ENCODE measurements around the gene FRG1.
"Not testable (repeated sequence)": the region's sequence is repeated elsewhere in the genome, so short reads cannot be mapped to it uniquely, and the experiment has no call there.

Gene FRG1

DNA sequence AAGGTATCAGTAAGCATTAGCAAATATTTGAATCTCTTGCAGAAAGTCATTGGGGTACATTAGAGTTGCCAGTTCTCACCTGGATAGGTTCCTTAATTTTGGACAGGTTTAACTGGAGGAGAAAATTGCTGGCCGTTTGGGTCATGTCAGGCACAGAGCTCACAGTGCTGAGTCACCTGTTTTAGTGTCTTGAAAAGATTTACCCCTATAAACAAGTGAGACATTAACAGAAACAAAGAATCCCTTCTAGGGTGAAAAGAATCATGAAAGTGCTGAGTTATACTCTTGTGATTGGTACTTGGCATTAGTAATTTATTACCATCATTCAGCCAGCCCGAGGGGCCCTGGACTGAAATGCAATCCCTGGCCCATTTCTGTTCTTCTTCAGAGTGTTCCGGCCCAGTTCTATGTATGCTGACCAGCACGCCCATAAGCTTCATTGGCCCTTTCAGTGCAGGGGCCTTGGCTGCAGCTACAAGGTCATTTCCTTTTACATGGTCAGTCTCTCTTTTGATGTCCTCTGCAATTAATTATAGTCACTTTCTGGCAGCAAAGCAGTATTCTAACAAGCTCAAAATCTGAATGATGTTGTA, 45.1 kb downstream of the FRG1 start:
- not testable (repeated sequence) for H3K9me3 ChIP-seq (ENCODE audit: control insufficient read depth in 2 of 2, low read length in 2 of 2); H3K27ac ChIP-seq (ENCODE audit: low read length); H3K36me3 ChIP-seq (ENCODE audit: control insufficient read depth in 2 of 2, insufficient read depth in 2 of 2, low read length in 2 of 2); H3K4me1 ChIP-seq (ENCODE audit: control insufficient read depth, insufficient read depth, low read length); H3K27me3 ChIP-seq (ENCODE audit: control insufficient read depth in 1 of 2, insufficient read depth in 2 of 2, low read length in 2 of 2); H3K4me3 ChIP-seq (ENCODE audit: low read length in 2 of 2); H3K9ac ChIP-seq (ENCODE audit: low read length in 2 of 2)

DNA sequence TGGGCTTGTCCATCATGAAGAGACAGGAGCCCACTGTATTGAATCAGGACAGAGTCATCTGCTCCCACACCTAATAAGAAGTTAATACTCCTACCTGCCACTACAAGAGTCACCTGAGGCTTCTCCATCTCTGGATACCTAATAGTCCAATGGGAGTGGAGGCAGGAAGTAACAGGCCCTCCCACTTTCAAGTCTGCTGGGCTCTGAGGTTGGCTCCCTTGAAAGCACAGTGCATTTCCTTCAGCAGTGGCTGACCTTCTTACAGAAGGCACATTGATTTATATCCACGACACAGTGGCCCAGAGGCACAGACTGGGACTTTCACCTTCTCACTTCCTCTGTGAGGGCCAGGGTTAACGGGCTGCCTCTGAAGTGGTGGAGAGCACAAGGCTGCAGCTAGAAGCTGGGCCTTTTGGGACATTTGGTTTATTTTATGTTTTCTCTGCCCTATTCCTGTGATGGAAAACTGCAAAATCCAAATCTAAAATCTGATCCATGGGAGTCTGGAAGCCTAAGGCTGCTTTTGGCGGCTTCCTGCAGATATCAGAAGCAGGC, 48.3 kb downstream of the FRG1 start:
- no peak overlapping the region for H3K4me3 ChIP-seq (ENCODE audit: low read length in 2 of 2)
- no peaks in the 10 kb centered on the region for H3K4me1 ChIP-seq (ENCODE audit: control insufficient read depth, insufficient read depth, low read length)
- no peaks in the 10 kb centered on the region for H3K36me3 ChIP-seq (ENCODE audit: control insufficient read depth in 2 of 2, insufficient read depth in 2 of 2, low read length in 2 of 2)
- no peak overlapping the region for H3K9ac ChIP-seq (ENCODE audit: low read length in 2 of 2)
- H3K27me3 ChIP-seq (ENCODE audit: control insufficient read depth in 1 of 2, insufficient read depth in 2 of 2, low read length in 2 of 2): no peaks in the 10 kb centered on the region
- H3K27ac ChIP-seq (ENCODE audit: low read length): no peak overlapping the region
- H3K9me3 ChIP-seq (ENCODE audit: control insufficient read depth in 2 of 2, low read length in 2 of 2): no peaks in the 10 kb centered on the region

DNA sequence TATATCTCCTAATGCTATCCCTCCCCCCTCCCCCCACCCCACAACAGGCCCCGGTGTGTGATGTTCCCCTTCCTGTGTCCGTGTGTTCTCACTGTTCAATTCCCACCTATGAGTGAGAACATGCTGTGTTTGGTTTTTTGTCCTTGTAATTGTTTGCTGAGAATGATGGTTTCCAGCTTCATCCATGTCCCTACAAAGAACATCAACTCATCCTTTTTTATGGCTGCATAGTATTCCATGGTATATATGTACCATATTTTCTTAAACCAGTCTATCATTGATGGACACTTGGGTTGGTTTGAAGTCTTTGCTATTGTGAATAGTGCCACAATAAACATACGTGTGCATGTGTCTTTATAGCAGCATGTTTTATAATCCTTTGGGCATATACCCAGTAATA, 49.3 kb downstream of the FRG1 start:
- H3K4me3 ChIP-seq (ENCODE audit: low read length in 2 of 2); H3K9ac ChIP-seq (ENCODE audit: low read length in 2 of 2); H3K36me3 ChIP-seq (ENCODE audit: control insufficient read depth in 2 of 2, insufficient read depth in 2 of 2, low read length in 2 of 2); H3K9me3 ChIP-seq (ENCODE audit: control insufficient read depth in 2 of 2, low read length in 2 of 2); H3K27me3 ChIP-seq (ENCODE audit: control insufficient read depth in 1 of 2, insufficient read depth in 2 of 2, low read length in 2 of 2); H3K27ac ChIP-seq (ENCODE audit: low read length); H3K4me1 ChIP-seq (ENCODE audit: control insufficient read depth, insufficient read depth, low read length): not testable (repeated sequence)
